K562 (cell line): Measurements from ENCODE around the gene ACOX1. TPM values are rescaled to one million over a fixed set of nuclear protein-coding genes. Genes with fewer than 3 reads are reported as not detected.

ENCODE experiments used
- ARNT ChIP-seq, 2 experiments: fragments of 450-650 bp; IDR thresholded peaks; 2 replicates each; pipeline ENCODE4 v1.6.1; 2016; ENCODE audit warnings: mild to moderate bottlenecking in 1 of 2
- BMI1 ChIP-seq: fragments of 150-350 bp; IDR thresholded peaks from 2 replicates; pipeline ENCODE4 v1.6.1; 2014; ENCODE audit warnings: low read length
- BRD4 ChIP-seq: fragments of 200-600 bp; sonication (generic); IDR thresholded peaks from 2 replicates; pipeline ENCODE4 v1.6.1; 2017; ENCODE audit warnings: inconsistent platforms
- CBFA2T2 ChIP-seq: fragments of 450-650 bp; conservative IDR thresholded peaks from 2 replicates; pipeline ENCODE4 v1.6.1; 2017; ENCODE audit warnings: mild to moderate bottlenecking
- CCNT2 ChIP-seq: IDR thresholded peaks from 2 replicates; pipeline ENCODE4 v1.6.1; 2011; ENCODE audit warnings: borderline replicate concordance, low read depth, mild to moderate bottlenecking, moderate library complexity, mixed read lengths, low read length; ENCODE audit not compliant: insufficient read length; ENCODE audit errors: extremely low read depth
- HDAC2 ChIP-seq: fragments of 450-650 bp; IDR thresholded peaks from 2 replicates; pipeline ENCODE4 v1.6.1; 2016; ENCODE audit warnings: mild to moderate bottlenecking
- KDM2B ChIP-seq: fragments of 250-450 bp; sonication (Bioruptor Pico); IDR thresholded peaks from 2 replicates; pipeline ENCODE4 v1.8.0; 2021; ENCODE audit warnings: mild to moderate bottlenecking, moderate library complexity
- PML ChIP-seq: IDR thresholded peaks from 2 replicates; pipeline ENCODE4 v1.6.1; 2012; ENCODE audit warnings: low read length, inconsistent platforms
- PTTG1 ChIP-seq: fragments of 450-650 bp; IDR thresholded peaks from 2 replicates; pipeline ENCODE4 v1.6.1; 2016; ENCODE audit warnings: low read depth, mild to moderate bottlenecking, missing genetic modification characterization, missing compliant biosample characterization
- RAD21 ChIP-seq, 2 experiments: fragments of 250-450 bp in 1 of 2; fragments of 450-650 bp in 1 of 2; sonication (Bioruptor Pico) in 1 of 2; formaldehyde crosslinking in 1 of 2; IDR thresholded peaks in 1 of 2; conservative IDR thresholded peaks in 1 of 2; 2 replicates each; pipeline versions ENCODE4 v1.4.0 to v1.8.0; 2020 to 2022; ENCODE audit warnings: mild to moderate bottlenecking in 2 of 2, moderate library complexity in 1 of 2
- RB1 ChIP-seq: fragments of 450-650 bp; IDR thresholded peaks from 2 replicates; pipeline ENCODE4 v1.6.1; 2017; ENCODE audit warnings: low read depth, mild to moderate bottlenecking
- SRF ChIP-seq, 2 experiments: fragments of 250-450, 450-650 bp in 1 of 2; sonication (Bioruptor Pico) in 1 of 2; sonication (generic) in 1 of 2; formaldehyde crosslinking; IDR thresholded peaks; 2 replicates each; pipeline versions ENCODE4 v1.5.0 to v1.5.1; 2020 to 2022; ENCODE audit warnings: mild to moderate bottlenecking in 1 of 2, missing genetic modification reagents in 1 of 2
- SUPT5H ChIP-seq: fragments of 450-650 bp; IDR thresholded peaks from 2 replicates; pipeline ENCODE4 v1.6.1; 2016
- TAF9B ChIP-seq: fragments of 450-650 bp; IDR thresholded peaks from 2 replicates; pipeline ENCODE4 v1.6.1; 2018; ENCODE audit warnings: mild to moderate bottlenecking; ENCODE audit not compliant: partially characterized antibody
- ZNF764 ChIP-seq: fragments of 250-450 bp; sonication (Bioruptor Pico); IDR thresholded peaks from 2 replicates; pipeline ENCODE4 v1.4.0; 2020; ENCODE audit warnings: low read depth, mild to moderate bottlenecking, moderate library complexity
- ZNF785 ChIP-seq: fragments of 250-450 bp; sonication (Bioruptor Pico); IDR thresholded peaks from 2 replicates; pipeline ENCODE4 v1.4.0; 2020; ENCODE audit warnings: mild to moderate bottlenecking
- polyA plus RNA-seq, 8 experiments: library from polyadenylated mRNA; depleted of rRNA in 4 of 8; stranded (reverse) in 5 of 8; unstranded in 3 of 8; fragments of >200 nt; fragmentation: Nextera tagmentation in 2 of 8; fragmentation: Illumina TruSeq in 1 of 8; extraction: Ambion mirVana in 2 of 8; extraction: Trizol in 1 of 8; gene quantifications; 2 replicates each; pipeline versions ENCODE4 v1.2.1 to v1.2.3, GENCODE V29; 2011 to 2014; ENCODE audit warnings: inconsistent platforms in 1 of 8, missing spikeins in 1 of 8
- total RNA-seq, 7 experiments: library from RNA; depleted of rRNA in 6 of 7; stranded (reverse); fragments of >200 nt in 6 of 7; fragmentation: Illumina TruSeq in 2 of 7; extraction: Trizol in 2 of 7; gene quantifications; 2 replicates each; pipeline versions ENCODE4 v1.2.1 to v1.2.3, GENCODE V29; 2011 to 2021; ENCODE audit warnings: low replicate concordance in 1 of 7
- TF ChIP-seq, protein P1 (sequence below), 2 experiments: IDR thresholded peaks in 1 of 2; conservative IDR thresholded peaks in 1 of 2; 2 replicates each; pipeline ENCODE4 v1.6.1; 2016; ENCODE audit warnings: low read depth in 2 of 2, mild to moderate bottlenecking in 1 of 2, missing compliant biosample characterization in 1 of 2, missing genetic modification characterization in 1 of 2, moderate library complexity in 1 of 2
- TF ChIP-seq, protein P2 (sequence below): fragments of 150-350 bp; conservative IDR thresholded peaks from 2 replicates; pipeline ENCODE4 v1.6.1; 2014; ENCODE audit warnings: low read length
- TF ChIP-seq, protein P3 (sequence below): conservative IDR thresholded peaks from 2 replicates; pipeline ENCODE4 v1.6.1; 2011; ENCODE audit warnings: low read depth, mild to moderate bottlenecking, low read length; ENCODE audit not compliant: control insufficient read depth
- TF ChIP-seq, protein P4 (sequence below): sonication (generic); formaldehyde crosslinking; IDR thresholded peaks from 2 replicates; pipeline ENCODE4 v1.9.0; 2022; ENCODE audit warnings: mild to moderate bottlenecking, missing genetic modification reagents

The ACOX1 gene
- total and polyA plus RNA-seq, 9 of the 15 experiments (the other 6 are each of a cell fraction or from before 2014, with no cell fraction given): 7.8 to 24.1 (median 14.5) TPM

DNA sequence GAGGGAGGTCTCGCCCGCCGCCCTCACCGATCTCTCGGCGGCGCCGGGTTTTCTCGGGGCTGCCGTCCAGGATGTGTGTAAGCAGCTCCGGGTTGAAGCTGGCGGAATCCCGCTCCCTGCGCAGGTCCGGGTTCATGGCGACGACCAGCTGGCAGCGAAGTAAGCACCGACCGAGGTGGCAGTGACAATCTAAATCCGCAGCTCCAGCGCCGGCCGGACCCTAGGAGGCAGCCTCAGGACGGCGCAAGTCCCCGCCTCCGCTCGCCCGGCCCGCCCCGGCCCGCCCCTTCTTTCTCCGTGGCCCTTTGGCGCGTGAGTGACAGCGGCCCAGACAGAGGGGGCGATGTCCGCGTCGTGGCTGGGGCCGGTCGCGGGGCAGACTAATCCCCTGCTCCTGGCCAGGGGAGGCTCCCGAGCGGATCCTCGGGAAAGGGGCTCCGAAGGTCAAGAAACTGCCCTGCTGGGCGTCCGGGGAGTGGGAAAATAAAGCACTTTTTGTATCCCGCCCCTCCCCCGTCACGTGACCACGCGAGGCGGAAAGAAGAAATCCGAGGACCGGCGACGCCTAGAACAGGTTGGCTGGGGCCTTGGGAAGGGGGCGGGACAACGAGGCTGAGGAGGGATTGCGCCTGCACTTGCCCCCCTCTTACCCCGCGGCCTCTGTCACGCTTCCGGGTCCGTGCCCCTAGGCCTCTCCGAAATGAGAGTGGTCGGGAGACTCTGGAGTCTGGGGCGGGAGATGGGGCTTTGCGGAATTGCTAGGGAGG, at the start of gene ACOX1, which contains the start of gene TEN1 (continued):
- TF ChIP-seq RB1 (peak; percentile 37; the same call in 1 of the 2 replicates), BRD4 (no peak; the same call in 1 of the 2 replicates), ZNF785 (no peak), TAF9B (peak; percentile 91), ARNT (IDR thresholded peaks at IDR 0.05) (peak in 1 of 2 experiments; percentile 50; a peak in 2 of 4 replicates), CCNT2 (peak; percentile 40), PTTG1 (tag) (no peak), PML (peak; percentile 86), SUPT5H (peak; percentile 91), BMI1 (no peak), KDM2B (0 out of 2 replicates have a peak, but pooled peaks have one; percentile 21), RAD21 (CRISPR knock-in tag; conservative IDR thresholded peaks at IDR 0.05 in 1 of 2, IDR thresholded peaks at IDR 0.05 in 1 of 2) (peak in 1 of 2 experiments; percentile 27; a peak in 2 of 4 replicates), HDAC2 (peak; percentile 16; the same call in 1 of the 2 replicates), ZNF764 (CRISPR knock-in tag) (peak; percentile 55; the same call in 1 of the 2 replicates), CBFA2T2 (peak; percentile 96), SRF (CRISPR knock-in tag; IDR thresholded peaks at IDR 0.05) (peak in 1 of 2 experiments; percentile 49; a peak in 1 of 4 replicates)
- TF ChIP-seq, protein P1, sequence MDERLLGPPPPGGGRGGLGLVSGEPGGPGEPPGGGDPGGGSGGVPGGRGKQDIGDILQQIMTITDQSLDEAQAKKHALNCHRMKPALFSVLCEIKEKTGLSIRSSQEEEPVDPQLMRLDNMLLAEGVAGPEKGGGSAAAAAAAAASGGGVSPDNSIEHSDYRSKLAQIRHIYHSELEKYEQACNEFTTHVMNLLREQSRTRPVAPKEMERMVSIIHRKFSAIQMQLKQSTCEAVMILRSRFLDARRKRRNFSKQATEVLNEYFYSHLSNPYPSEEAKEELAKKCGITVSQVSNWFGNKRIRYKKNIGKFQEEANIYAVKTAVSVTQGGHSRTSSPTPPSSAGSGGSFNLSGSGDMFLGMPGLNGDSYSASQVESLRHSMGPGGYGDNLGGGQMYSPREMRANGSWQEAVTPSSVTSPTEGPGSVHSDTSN (CRISPR knock-in tag; IDR thresholded peaks at IDR 0.05; ENCODE audit: low read depth): peak; percentile 92
- TF ChIP-seq, protein P1 (tag; conservative IDR thresholded peaks at IDR 0.05; ENCODE audit: low read depth): peak; percentile 95
- TF ChIP-seq, protein P2, sequence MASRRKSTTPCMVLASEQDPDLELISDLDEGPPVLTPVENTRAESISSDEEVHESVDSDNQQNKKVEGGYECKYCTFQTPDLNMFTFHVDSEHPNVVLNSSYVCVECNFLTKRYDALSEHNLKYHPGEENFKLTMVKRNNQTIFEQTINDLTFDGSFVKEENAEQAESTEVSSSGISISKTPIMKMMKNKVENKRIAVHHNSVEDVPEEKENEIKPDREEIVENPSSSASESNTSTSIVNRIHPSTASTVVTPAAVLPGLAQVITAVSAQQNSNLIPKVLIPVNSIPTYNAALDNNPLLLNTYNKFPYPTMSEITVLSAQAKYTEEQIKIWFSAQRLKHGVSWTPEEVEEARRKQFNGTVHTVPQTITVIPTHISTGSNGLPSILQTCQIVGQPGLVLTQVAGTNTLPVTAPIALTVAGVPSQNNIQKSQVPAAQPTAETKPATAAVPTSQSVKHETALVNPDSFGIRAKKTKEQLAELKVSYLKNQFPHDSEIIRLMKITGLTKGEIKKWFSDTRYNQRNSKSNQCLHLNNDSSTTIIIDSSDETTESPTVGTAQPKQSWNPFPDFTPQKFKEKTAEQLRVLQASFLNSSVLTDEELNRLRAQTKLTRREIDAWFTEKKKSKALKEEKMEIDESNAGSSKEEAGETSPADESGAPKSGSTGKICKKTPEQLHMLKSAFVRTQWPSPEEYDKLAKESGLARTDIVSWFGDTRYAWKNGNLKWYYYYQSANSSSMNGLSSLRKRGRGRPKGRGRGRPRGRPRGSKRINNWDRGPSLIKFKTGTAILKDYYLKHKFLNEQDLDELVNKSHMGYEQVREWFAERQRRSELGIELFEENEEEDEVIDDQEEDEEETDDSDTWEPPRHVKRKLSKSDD: no peak
- TF ChIP-seq, protein P3, sequence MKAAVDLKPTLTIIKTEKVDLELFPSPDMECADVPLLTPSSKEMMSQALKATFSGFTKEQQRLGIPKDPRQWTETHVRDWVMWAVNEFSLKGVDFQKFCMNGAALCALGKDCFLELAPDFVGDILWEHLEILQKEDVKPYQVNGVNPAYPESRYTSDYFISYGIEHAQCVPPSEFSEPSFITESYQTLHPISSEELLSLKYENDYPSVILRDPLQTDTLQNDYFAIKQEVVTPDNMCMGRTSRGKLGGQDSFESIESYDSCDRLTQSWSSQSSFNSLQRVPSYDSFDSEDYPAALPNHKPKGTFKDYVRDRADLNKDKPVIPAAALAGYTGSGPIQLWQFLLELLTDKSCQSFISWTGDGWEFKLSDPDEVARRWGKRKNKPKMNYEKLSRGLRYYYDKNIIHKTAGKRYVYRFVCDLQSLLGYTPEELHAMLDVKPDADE: peak; percentile 14; the same call in 1 of the 2 replicates
- TF ChIP-seq, protein P4, sequence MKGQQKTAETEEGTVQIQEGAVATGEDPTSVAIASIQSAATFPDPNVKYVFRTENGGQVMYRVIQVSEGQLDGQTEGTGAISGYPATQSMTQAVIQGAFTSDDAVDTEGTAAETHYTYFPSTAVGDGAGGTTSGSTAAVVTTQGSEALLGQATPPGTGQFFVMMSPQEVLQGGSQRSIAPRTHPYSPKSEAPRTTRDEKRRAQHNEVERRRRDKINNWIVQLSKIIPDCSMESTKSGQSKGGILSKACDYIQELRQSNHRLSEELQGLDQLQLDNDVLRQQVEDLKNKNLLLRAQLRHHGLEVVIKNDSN (CRISPR knock-in tag): peak; percentile 98
